HL-60/S4 treated with phorbol 12-myristate 13-acetate at 8.2 ng/mL for 4 days and 3 days (cell line): ENCODE results near the gene ZNF763.
"Not testable (repeated sequence)": the region's sequence is repeated elsewhere in the genome, so short reads cannot be mapped to it uniquely, and the experiment has no call there.

Experiments used
- in situ Hi-C: fragments of 300-500 bp; cut with MboI; formaldehyde crosslinking; loops from 2 replicates; pipeline ENCODE4 v1.15.0; 2022; ENCODE audit warnings: low sequenced_read_pairs

The ZNF763 gene

GRCh38 chr19:11971041-11971440 is 6.2 kb downstream of the ZNF763 start:
- in situ Hi-C loops, result no loop called here

- in situ Hi-C loops, result no loop called here
Measured at GRCh38 chr19:11973019-11973810, 8.4 kb downstream of the ZNF763 start.

GRCh38 chr19:11978492-11979100 is 13.8 kb downstream of the ZNF763 start:
- in situ Hi-C loops, result no loop called here

GRCh38 chr19:11979527-11979926 is 14.7 kb downstream of the ZNF763 start:
- in situ Hi-C loops, result no loop called here

- in situ Hi-C loops, result no loop called here
Measured at GRCh38 chr19:11982526-11982925, 17.7 kb downstream of the ZNF763 start.

- in situ Hi-C loops, result no loop called here
Measured at GRCh38 chr19:11984986-11985385, 20.1 kb downstream of the ZNF763 start.

GRCh38 chr19:11986754-11987153 is 21.9 kb downstream of the ZNF763 start:
- in situ Hi-C loops, result no loop called here

- in situ Hi-C loops, result no loop called here
Measured at GRCh38 chr19:11987405-11988281, 22.8 kb downstream of the ZNF763 start.

DNA sequence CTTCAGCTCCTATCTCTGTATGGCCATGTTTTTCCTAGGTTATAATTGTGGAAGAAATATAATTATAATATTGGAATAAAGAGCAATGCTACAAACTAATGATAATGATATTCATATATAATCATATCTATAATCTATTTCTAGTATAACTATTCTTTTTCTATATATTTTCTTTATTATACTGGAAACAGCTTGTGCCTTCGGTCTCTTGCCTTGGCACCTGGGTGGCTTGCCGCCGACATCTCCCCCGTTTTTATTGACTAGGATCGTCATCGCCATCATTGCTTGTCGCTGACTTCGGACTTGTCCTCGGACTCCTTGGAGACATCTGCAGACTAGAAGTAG is 24.2 kb downstream of the ZNF763 start:
- in situ Hi-C loops, result no loop called here

GRCh38 chr19:11991921-11992320 is 27.1 kb downstream of the ZNF763 start:
- in situ Hi-C loops, result not testable (repeated sequence)

- in situ Hi-C loops, result no loop called here
Measured at GRCh38 chr19:11995174-11995573, 30.3 kb downstream of the ZNF763 start.

DNA sequence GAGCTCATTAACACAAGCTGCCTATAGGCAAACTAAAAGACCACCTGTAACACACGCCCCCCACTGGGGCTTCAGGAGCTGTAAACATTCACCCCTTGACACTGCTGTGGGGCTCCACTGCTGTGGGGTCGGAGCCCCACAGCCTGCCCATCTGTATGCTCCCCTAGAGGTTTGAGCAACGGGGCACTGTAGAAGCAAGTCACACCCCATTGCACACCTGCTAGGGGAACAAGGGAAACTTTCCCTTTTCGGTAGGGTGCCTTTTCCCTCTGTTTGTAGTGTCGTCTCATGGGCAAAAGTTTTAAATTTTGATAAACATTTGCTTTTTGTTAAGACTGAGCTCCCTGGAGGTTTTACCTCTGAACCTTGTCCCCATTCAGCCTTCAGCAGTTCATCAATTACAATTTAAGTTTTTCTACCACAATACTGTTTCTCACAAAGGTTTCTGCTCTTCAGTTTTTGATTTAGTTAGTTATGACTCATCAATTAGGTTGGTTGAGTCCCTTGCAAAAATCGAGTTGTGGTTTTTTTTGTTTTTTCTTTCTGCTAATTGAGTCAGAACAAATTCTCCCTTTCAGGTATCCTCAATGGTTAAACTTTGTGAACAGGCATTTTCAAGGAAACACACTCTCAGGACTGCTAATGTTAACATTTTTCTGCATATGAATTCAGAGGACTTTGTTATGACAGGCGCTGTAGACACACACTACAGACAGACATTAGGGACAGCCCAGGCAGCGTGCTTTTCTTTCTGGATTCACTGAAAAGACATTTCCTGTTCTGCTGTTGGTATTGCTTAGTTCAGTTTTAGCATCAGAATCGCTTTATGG is 35.5 kb downstream of the ZNF763 start:
- in situ Hi-C loops, result no loop called here

DNA sequence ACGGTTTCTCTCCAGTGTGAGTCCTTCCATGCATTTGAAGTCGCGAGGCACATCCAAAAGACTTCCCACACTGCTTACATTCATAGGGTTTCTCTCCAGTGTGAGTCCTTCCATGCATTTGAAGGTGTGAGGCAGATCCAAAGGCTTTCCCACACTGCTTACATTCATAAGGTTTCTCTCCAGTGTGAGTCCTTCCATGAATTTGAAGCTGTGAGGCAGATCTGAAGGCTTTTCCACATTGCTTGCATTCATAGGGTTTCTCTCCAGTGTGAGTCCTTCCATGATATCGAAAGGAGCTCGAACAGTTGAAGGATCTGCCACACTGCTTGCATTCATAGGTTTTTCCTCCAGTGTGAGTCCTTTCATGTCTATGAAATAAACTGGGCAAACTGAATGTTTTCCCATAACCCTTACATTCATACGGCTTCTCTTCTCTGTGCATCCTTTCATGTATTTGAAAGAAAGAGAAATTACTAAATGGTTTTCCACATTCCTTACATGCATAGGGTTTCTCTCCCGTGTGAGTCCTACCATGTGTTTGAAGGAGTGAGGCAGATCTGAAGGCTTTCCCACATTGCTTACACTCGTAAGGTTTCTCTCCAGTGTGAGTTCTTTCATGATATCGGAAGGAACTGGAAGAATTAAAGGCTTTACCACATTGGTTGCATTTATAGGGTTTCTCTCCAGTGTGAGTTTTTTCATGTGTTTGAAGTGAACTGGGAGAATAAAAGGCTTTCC is 50.3 kb downstream of the ZNF763 start:
- in situ Hi-C loops, result no loop called here

GRCh38 chr19:12015753-12016116 is 50.9 kb downstream of the ZNF763 start:
- in situ Hi-C loops, result no loop called here
